C4-2B (cell line): Measurements from ENCODE around the gene NDUFB7.

Source experiments
- CTCF ChIP-seq: fragments of 450-650 bp; conservative IDR thresholded peaks from 2 replicates; pipeline ENCODE4 v1.5.1; 2017; ENCODE audit warnings: mild to moderate bottlenecking
- ZFX ChIP-seq: fragments of 450-650 bp; IDR thresholded peaks from 2 replicates; pipeline ENCODE4 v1.6.1; 2017

GRCh38 chr19:14565765-14566711 lies 5.8 kb downstream of the NDUFB7 start:
- TF ChIP-seq CTCF (no peak), ZFX (no peak)
